HG03571 (cell line): Measurements from ENCODE around the gene SPTLC3.

Experiments
- ATAC-seq: cut with Tn5 transposase; IDR thresholded peaks from one replicate; pipeline ENCODE4 v1.9.1; 2021; ENCODE audit not compliant: unreplicated experiment

SPTLC3 gene

DNA sequence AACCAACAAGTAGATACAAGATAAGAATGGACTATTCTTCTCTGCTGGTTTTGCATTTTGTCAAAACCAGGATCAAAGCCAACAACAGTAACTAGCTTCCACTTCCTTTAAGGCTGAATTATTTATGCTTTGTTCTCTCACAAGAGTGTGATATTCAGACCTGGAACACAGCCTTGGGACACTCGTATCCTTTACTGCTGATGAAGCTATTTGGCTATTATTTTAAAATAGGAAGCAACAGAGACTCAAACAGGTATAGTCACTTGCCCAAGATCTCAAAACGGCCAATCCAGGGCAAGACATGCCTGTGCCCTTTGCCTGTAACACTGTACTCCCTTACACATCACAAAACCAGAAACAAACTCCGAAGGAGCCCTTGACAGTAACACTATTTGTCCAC lies 19.9 kb downstream of the SPTLC3 start:
- no peak for ATAC-seq

DNA sequence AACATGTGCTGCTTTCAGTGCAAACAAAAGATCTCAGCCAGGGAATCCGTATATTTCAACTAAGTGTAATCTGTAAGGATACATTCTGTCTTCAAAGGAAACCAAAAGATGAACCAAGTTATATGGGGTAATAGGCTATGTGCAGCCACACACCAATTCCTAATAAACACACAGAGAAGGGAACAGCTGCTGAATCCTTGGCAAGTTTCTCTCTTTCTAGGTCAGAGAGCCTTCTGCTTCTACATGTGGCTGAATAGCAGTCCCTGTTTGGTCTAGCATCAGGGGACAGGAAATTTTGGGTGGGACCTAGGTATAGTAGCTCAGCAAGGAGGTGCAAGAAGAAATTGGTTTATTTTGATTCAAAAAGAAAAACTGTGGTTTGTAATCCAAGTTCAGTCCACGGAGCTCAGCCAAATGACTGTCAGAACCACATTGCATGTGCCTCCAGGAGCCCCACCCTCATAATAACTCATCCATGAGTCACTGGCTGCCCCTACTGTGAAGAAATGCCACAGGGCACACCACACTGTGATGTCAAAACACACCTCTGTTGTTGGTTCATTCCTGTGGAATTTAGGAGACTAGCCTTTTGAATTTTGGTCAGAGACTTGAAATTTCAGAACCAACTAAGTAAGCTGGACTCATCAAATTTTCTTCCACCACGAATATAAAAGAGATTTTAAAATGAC lies 21.1 kb downstream of the SPTLC3 start:
- ATAC-seq, result no peak

DNA sequence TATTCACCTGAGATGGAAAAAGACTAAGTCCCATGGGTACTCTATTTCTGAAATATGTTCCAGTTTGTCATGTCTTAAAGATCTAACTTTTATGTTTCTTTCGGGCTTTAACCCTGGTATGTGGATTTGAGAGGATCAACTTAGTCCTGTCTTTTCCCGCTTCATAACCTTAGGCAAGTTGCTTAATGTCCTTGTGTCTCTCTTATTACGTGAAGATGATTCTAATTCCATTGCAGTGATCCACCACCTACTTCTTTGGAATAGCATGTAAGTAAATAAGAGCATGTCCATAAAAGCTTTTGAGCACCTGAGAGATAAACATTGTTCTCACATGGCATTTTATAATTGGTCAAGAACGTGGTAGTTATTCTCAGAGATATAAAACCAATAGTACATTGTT lies 23.0 kb downstream of the SPTLC3 start:
- ATAC-seq, result no peak

DNA sequence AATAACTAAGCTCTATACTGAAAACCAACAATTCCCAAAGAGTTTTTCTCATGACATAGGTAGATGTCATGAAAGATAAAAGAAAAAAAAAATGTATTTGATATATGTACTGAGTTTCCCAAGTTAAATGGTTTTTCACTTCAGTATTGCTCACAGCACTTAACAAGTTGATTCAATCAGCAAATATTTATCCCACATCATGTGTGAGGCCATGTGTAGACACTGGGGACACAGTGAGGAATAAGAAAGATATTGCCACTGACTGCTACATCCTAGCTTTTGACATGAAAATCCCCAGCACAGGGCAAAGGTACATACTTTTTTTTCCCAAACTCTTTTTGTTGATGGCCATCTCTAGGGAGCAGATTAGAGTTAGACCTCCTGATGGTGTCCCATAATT lies 25.3 kb downstream of the SPTLC3 start:
- no peak for ATAC-seq

DNA sequence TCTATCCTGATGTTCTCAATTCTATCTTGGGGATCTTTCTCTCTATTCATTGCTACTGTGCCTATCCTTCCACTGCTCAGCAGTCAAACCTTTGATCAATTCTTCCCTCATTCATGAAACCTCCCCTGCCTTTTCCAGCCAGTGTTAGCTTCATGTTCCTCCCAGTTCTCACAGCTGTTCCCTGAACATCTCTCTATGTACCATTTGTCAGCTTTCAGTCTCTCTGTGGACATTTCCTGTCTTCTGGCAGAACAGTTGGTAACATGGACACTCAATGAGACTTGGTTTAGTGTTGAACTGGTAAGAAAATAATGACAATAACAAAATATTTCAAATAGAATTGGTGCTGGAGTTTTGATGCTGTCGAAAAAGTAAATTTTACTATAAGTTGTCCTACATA lies 26.2 kb downstream of the SPTLC3 start:
- ATAC-seq, result no peak

DNA sequence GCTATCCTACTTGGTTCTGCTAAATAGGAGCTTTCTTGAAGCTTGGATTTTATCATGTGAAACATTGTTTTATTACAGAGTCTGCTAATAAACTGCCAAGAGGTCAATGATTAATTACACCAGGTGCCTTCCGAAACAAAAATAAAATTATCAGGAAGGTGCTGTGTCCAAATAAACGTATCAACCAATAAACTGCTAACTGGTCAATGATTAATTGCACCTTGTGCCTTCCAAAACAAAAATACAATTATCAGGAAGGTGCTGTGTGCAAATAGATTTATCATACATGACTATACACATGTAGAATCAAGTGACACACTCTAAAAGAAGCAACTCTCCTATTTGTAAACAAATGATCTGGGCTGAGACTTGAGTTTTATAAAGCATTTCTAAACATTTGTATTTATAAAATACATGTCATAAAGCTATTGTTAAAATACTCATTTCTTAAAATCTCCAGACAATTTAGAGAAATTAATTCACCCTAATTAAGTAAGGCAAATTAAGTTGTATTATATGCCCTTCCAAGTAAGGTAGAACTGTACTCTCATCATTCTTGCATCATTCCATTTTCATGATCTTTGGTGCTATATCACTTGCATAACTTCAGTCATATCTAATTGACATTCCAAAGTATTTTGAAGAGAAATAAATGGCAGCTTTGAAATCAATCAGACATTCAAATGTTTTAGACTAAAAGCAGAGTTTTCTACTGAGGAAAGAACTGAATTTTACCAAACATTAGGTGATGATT lies 26.8 kb downstream of the SPTLC3 start:
- no peak for ATAC-seq

DNA sequence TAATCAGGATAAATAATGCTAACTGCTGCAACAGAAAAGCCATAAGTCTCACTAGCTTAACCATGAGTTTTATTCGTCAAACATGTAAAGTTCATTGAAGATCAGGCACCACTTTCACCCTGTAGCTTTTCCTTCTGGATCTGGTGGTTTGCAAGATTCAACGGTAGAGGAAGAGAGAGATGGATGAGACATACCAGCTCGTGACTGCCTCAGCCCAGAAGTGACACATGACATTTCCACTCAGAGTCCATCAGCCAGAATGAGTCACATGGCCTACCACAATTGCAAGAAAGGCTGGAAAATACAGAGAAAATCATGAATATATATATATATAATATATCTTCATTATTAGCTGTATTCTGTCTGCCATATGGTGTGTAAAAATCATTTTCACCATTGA lies 29.0 kb downstream of the SPTLC3 start:
- ATAC-seq, result no peak

DNA sequence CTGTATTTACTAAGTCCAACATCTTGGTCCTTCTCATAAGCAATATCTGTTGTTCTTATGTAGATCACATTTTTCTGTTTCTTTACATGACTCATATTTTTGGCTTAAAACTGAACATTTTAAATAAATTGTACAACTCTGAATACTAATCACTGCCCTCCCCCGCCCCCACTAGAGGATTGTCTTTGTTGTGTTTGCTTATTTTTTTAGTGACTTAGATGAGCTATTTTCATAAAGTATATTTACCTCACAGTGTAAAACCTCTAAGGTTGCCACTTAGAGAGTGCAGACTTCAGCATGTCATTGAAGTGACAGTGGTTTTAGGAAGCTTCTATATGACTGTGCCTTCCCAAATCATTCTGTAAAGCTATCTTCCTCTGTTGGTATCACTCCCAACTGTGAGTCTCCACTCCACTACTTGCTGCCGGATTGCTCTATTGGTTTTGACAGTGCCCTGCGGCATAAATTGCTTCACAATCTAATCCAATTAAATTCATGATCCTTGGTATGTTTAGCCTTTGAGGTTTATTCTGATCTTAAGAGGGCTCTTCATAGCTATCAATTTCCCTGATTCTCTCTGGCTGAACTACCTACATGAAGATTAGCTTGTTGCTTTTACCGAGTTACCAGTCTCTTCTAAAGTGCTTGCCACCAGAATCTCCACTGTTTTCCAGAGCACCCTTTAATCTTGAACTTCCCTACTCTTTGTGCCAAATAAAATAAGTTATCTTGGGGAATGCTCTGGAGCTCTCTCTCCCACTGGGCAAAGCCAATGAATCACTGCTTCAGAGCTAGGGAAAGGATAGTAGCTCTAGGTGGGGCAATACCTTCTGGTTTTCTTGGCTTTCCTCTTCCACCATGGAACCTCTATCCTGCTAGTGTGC lies 33.0 kb downstream of the SPTLC3 start:
- no peak for ATAC-seq

DNA sequence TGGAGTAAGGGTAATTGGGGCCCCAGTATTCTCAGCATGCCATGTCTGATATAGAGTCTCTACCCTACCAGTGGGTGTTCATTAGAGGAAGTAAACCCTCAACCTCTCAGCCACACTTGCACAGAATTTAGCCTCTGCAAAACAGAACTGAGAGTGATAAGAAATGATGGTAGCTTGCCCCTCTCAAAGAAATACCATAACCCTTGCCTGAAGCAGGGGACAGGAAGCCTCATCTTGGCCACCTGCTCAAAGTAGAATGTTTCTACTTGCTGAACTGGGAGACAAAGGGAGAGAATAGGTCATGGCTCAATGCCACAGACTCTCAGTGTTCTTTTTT lies 33.7 kb downstream of the SPTLC3 start:
- ATAC-seq, result no peak

DNA sequence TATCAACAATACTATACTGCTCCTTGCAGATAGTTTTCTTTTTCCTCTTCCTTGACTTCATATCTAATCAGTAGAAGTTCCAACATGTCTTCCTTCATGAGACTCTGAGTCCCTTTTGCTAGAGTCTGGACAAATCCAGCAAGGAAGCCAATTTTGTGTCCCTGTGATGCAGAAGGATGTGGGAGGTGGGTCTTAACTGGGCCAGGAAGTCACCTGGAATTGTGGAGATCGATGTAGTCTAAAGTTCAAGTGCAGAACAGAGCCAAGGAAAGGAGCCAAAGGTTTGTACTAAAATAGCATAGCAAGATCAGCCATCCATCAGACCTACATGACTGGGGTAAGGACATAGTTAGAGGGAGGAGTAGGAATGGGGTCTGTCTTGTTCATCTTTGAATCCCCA lies 37.6 kb downstream of the SPTLC3 start:
- no peak for ATAC-seq

DNA sequence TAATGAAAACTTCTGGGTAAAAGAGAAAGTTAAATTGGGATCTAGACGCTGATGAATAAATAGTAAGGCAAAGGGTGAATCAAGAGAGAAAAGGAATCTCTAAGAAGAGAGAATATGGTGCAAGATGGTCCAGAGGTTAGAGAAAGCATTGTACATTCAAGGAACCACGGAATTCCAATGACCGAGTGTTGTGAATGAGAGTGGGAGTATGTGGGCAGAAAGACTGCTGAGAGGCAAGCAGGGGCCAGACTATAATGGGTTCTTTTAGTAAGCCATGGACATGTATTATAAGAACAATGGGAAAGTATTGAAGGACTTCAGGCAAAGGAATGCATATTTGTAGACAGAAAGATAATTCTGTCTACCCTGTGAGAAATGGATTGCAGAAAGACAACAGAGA lies 45.2 kb downstream of the SPTLC3 start:
- no peak for ATAC-seq

DNA sequence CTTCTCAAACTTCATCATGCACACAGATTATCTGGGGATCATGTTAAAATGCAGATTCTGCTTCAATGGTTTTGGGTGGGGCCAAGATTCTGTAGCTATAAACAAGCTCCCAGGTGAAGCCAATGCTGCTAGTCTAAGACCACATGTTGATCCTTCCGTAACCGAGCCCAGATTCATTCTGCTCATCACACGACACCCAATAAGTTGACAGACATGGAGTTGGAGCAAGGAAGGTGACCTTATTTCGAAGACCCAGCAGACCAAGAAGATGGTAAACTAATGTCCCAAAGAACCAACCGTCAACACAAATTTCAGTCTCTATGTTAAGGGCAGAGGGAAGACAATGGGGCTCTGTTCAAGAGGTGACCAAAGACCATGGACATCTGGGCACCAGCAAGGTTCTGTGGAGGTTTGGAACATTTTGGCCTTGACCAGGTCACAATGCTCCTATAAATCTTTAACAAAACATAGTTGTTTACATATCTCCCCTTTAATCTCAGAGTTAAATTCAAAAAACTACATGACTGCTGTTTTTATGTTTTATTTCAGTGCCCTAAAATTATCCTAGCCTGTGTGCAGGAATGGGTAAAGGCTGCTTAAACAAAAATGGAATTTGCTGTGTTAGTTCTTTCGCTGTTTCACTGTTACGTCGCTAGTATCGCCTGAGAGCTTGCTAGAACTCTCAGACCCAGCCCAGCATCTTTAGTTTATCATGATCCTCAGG lies 50.1 kb downstream of the SPTLC3 start:
- ATAC-seq, result no peak

DNA sequence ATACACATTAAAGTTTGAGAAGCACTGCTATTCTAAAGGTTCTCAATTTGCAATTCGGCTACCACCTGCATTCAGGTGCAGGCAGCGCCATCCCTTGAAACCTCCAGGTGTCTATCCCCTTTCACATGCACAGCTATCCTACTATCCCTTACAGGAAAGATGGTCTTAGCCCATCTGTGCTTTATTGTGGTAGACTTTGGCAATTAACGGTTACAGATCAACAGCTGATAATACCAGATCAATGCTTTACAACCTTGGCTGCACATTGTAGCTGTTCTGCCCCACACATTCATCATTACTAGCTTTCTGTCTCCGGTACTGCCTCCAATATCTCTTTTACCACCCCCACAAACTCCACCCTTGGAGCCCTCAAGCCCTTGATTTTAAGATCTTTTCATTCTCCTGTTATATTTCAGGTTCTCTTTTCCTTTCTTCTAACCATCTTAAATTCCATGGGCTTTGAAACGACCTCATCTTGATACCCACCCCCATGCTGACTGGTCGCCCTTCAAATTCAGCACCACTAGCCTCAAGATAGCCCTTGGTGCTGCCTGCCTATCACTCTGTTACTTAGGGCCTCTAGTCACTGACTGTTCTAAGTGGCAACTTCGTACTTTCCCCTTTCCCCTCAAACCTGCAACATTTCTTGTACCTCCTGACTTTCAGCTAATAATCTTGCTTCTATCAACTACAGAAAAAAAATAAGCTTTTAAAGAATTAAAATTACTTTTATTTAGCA lies 50.8 kb downstream of the SPTLC3 start:
- no peak for ATAC-seq

DNA sequence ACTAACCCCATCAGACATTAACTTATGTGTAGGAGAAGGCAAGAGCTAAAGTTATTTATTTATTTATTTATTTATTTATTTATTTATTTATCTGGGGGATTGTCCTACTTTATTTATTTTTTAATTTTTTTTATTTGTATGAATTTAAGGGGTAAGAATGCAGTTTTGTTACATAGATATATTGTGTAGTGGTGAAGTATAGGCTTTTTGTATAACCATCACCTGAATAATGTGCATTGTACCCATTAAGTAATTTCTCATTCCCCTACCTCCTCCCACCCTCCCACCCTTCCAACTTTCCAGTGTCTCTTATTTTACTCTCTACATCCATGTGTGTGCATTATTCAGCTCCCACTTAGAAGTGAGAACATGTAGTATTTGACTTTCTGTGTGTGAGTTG lies 51.6 kb downstream of the SPTLC3 start:
- no peak for ATAC-seq

DNA sequence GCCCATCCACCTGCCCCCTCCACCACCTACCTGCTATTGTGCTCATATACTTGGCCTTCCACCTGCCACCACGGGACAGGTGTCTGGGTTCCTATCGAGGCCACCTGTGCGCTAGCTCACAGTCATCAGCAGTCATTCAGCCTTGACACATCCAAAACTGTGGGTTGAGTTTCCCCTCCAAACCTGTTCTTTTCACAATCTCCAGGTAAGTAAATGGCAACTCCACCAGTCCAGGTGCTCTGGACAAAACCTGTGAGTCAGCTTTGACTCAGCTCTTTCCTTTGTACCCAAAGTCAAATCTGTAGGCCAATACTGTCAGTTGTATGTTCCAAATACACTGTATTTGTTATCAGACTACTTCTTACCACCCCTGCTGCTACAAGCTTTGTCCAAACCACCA lies 52.6 kb downstream of the SPTLC3 start:
- no peak for ATAC-seq

DNA sequence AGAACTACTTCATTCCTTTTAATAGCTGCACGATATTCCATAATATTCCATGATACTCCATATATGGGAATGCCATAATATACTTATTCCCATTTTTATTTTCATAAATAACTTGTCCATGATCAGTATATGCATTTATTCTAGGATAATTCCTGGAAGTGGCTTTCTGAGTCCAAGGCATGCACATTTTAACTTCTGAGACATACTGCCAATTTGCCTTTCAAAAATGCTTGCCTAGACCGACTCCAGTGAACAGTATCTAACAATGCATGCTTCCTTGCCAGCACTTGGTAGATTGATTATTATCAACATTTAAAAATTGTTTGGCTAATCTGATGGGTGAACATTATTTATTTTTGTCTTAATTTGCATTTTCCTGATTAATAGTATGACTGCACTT lies 54.0 kb downstream of the SPTLC3 start:
- no peak for ATAC-seq

DNA sequence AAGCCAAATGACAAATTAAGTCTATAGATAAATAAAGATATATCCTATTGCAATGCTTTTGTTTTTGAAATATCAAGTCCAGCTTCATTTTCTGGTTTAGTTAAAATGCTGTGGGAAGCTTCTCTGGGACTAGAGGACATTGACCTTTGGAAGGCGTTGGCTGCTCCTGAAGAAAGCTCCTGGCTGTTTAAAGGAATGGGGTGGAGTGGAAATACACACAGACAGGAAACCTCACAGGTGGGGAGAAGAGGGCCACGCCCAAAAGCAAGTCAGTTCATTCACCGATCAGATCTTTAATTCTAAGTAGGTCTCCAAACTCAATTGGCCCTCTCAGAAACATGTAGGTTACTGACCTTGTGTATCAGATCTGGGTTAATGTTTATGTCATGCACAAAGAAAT lies 59.6 kb downstream of the SPTLC3 start:
- no peak for ATAC-seq

DNA sequence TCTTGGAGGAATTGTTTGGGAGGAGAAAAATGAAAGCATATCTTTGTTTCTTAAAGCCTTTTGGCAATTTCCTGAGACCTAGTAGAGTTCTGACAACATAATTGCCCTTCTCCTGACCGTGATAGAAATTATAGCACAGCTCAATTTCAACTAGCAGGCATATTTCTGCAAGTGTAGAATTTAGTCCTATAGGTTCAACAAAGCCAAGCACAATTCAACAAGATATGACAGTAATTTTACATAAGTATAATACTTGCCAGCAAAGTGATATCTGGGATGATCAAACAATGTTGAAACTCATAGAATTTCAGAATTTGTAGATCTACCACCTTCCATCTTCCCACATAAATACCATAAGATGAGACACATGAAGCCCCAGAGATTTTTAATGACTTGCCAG lies 73.1 kb downstream of the SPTLC3 start:
- no peak for ATAC-seq

DNA sequence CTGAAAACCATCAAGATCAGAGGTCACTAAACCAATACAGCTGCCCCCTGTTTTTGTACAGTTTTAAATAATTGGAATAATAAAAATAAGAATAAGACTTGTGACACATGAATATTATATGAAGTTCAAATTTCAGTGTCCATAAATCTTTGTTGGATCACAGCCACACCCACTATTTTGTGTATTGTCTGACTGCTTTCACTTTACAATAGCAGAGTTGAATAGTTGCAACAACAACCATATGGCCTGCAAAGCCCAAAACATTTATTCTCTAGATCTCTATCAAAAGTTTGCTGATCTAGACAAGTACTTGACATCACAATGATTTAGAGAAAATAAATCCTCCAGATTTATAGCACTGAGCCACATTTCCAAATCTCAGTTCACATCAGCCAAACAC lies 73.6 kb downstream of the SPTLC3 start:
- no peak for ATAC-seq

DNA sequence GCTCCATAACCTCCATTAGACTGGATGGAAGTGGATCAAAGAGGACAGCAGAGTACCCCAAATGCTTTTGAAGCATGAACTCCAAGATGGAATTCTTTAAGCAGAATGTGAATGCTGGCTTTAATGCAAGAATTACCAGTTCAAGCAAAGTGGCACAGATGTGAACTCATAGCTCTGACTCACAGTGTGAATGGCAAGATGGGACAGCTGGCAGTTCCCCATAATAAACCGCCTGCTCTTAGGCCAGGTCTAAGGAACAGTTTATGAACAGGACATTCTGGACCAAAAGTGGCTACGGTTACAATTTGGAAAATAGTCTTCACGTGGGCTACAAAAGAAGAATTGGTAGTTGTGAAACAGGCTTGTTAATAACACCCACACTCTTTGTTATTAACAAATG lies 76.5 kb downstream of the SPTLC3 start:
- ATAC-seq, result no peak
